Heart left ventricle (tissue), 13 donors: Measurements from ENCODE around the gene MEPE.

Experiments
- CTCF ChIP-seq, 12 donors: fragments of 200-600 bp; sonication (generic) in 4 of 12; IDR thresholded peaks; one replicate each; pipeline versions ENCODE4 v1.5.0 to v1.8.0; 2018 to 2022; ENCODE audit warnings: antibody characterized with exemption in 12 of 12, mild to moderate bottlenecking in 5 of 12
- POLR2A ChIP-seq, 2 donors: fragments of 450-650 bp; IDR thresholded peaks; one replicate each; pipeline ENCODE4 v1.6.1; 2017; ENCODE audit warnings: antibody characterized with exemption in 2 of 2, mild to moderate bottlenecking in 2 of 2, moderate library complexity in 2 of 2
- donor health status: ischemic (EF 13 %, LVEDD 7.1; RV severe dilation, severe dysfunction).
- donor health status: DM: no; HTN: yes; CAD: no.
- donor health status: DM: no; HTN: no; CAD: no.
- donor health status: ischemic (EF 25% LVEDD 6.9; RV normal size, moderate dysfunction).
- donor health status: ischemic (EF 25% LVEDD 5.7; RV mildly dilated, moderate dysfunction).
- donor health status: ischemic (EF 35%, LVEDD 5.7; RV mildly dilated, moderate dysfunction).
- donor health status: nonischemic (EF 11% LVEDD 7.7; RV severe dilation, severe dysfunction).
- donor health status: DM: yes; HTN: yes; CAD: no.
- donor health status: PGD.
- donor health status: ischemic (EF 29% LVEDD 5.4; RV normal size, mild dysfunction).
- donor health status: nonischemic (EF 23%, LVEDD 6.1; RV moderate dilation, normal function).

GRCh38 chr4:87886083-87886482, 53.3 kb downstream of the MEPE start:
- no peak for TF ChIP-seq CTCF (IDR thresholded peaks at IDR 0.05)
- no peak for TF ChIP-seq POLR2A (IDR thresholded peaks at IDR 0.05)
